IMR-90 (cell line): Measurements from ENCODE around the gene MIER1. TPM values are rescaled to one million over a fixed set of nuclear protein-coding genes. Genes with fewer than 3 reads are reported as not detected.
A peak's percentile ranks its signal among the peaks of the same experiment; 100 is the strongest.

Source experiments
- ATAC-seq: fragments of 200-7000 bp; cut with Tn5 transposase; 2 replicates; pipeline ENCODE4 v1.9.1; 2020; ENCODE audit warnings: low read depth, mild to moderate bottlenecking, moderate library complexity
- BruUV-seq: library from RNA; stranded (reverse); fragments of 400-500 nt; replicated peaks from 2 replicates; lab custom pipeline; 2021; lab: Mats Ljungman, UMichigan
- CTCF ChIA-PET: fragments of 300-600 bp; formaldehyde crosslinking; extraction: SDS; loops from one replicate; lab custom pipeline; 2021; ENCODE audit warnings: antibody characterized with exemption; lab: Yijun Ruan, JAX
- POLR2A ChIA-PET: fragments of 300-600 bp; sonication (Branson Sonifier 250); formaldehyde crosslinking; loops from one replicate; lab custom pipeline; 2022; ENCODE audit warnings: antibody characterized with exemption; ENCODE audit not compliant: unreplicated experiment; lab: Charles Lee
- DNase-seq: peaks from one replicate; pipeline ENCODE4 v3.0.0; 2013
- H2AFZ ChIP-seq: replicated peaks from 2 replicates; pipeline ENCODE3; 2013; ENCODE audit warnings: low read length, mild to moderate bottlenecking; ENCODE audit not compliant: poor library complexity
- H2AK5ac ChIP-seq: 2 replicates; pipeline ENCODE4 v1.6.1; 2013; ENCODE audit warnings: low read depth, low read length, inconsistent platforms
- H2AK9ac ChIP-seq: replicated peaks from 2 replicates; pipeline ENCODE3; 2013; ENCODE audit warnings: mild to moderate bottlenecking, low read depth, low read length, moderate library complexity; ENCODE audit not compliant: poor library complexity
- H2BK120ac ChIP-seq: 2 replicates; pipeline ENCODE4 v1.6.1; 2013; ENCODE audit warnings: low read depth, low read length, inconsistent platforms
- H2BK15ac ChIP-seq: 3 replicates; pipeline ENCODE4 v1.6.1; 2013; ENCODE audit warnings: low read depth, low read length, inconsistent platforms
- H2BK20ac ChIP-seq: 2 replicates; pipeline ENCODE4 v1.6.1; 2013; ENCODE audit warnings: low read depth, mild to moderate bottlenecking, inconsistent platforms, low read length, moderate library complexity
- H2BK5ac ChIP-seq: 2 replicates; pipeline ENCODE4 v1.6.1; 2013; ENCODE audit warnings: mild to moderate bottlenecking, low read depth, low read length, inconsistent platforms; ENCODE audit not compliant: poor library complexity, severe bottlenecking
- H3K14ac ChIP-seq: replicated peaks from 2 replicates; pipeline ENCODE4 v1.6.1; 2013; ENCODE audit warnings: low read depth, low read length, inconsistent platforms
- H3K18ac ChIP-seq: 2 replicates; pipeline ENCODE4 v1.6.1; 2013; ENCODE audit warnings: low read depth, low read length, control low read depth
- H3K23ac ChIP-seq: 2 replicates; pipeline ENCODE4 v1.6.1; 2013; ENCODE audit warnings: low read depth, low read length, inconsistent platforms
- H3K27ac ChIP-seq: 2 replicates; pipeline ENCODE4 v1.5.1; 2013; ENCODE audit warnings: mild to moderate bottlenecking, control low read depth, low read length; ENCODE audit not compliant: insufficient read depth
- H3K27me3 ChIP-seq: 2 replicates; pipeline ENCODE4 v1.6.1; 2013; ENCODE audit warnings: low read length; ENCODE audit not compliant: control insufficient read depth, insufficient read depth
- H3K36me3 ChIP-seq: 2 replicates; pipeline ENCODE4 v1.6.1; 2013; ENCODE audit warnings: low read length, mixed read lengths; ENCODE audit not compliant: control insufficient read depth, insufficient read depth
- H3K4ac ChIP-seq: 2 replicates; pipeline ENCODE4 v1.6.1; 2013; ENCODE audit warnings: low read depth, low read length, inconsistent platforms
- H3K4me1 ChIP-seq: 2 replicates; pipeline ENCODE4 v1.6.1; 2013; ENCODE audit warnings: low read length, mixed read lengths; ENCODE audit not compliant: control insufficient read depth, insufficient read depth
- H3K4me2 ChIP-seq: 2 replicates; pipeline ENCODE4 v1.6.1; 2013; ENCODE audit warnings: low read depth, mild to moderate bottlenecking, control low read depth, low read length, moderate library complexity
- H3K4me3 ChIP-seq: 2 replicates; pipeline ENCODE4 v1.5.1; 2013; ENCODE audit warnings: low read depth, mild to moderate bottlenecking, control low read depth, low read length, moderate library complexity; ENCODE audit not compliant: insufficient read depth
- H3K56ac ChIP-seq: 2 replicates; pipeline ENCODE4 v1.6.1; 2013; ENCODE audit warnings: low read length, inconsistent platforms; ENCODE audit not compliant: insufficient read depth; ENCODE audit errors: extremely low read depth
- H3K79me1 ChIP-seq, 2 experiments: 2 replicates each; pipeline ENCODE4 v1.6.1; 2013; ENCODE audit warnings: low read length in 2 of 2, inconsistent platforms in 1 of 2, low read depth in 1 of 2
- H3K9ac ChIP-seq: 2 replicates; pipeline ENCODE4 v1.6.1; 2013; ENCODE audit warnings: low read depth, low read length, control low read depth
- H3K9me1 ChIP-seq: 2 replicates; pipeline ENCODE4 v1.6.1; 2013; ENCODE audit warnings: low read length, inconsistent platforms; ENCODE audit not compliant: insufficient read depth
- H3K9me3 ChIP-seq: 2 replicates; pipeline ENCODE4 v1.6.1; 2013; ENCODE audit warnings: low read length; ENCODE audit not compliant: control insufficient read depth, insufficient read depth
- H4K20me1 ChIP-seq: 2 replicates; pipeline ENCODE4 v1.6.1; 2013; ENCODE audit warnings: low read length, inconsistent platforms; ENCODE audit not compliant: insufficient read depth
- H4K5ac ChIP-seq: 2 replicates; pipeline ENCODE4 v1.6.1; 2013; ENCODE audit warnings: mild to moderate bottlenecking, low read depth, low read length, control low read depth
- H4K8ac ChIP-seq, 2 experiments: 2 replicates each; pipeline ENCODE4 v1.6.1; 2013; ENCODE audit warnings: low read depth in 2 of 2, low read length in 2 of 2, control low read depth in 1 of 2, inconsistent platforms in 1 of 2
- H4K91ac ChIP-seq: 2 replicates; pipeline ENCODE4 v1.6.1; 2013; ENCODE audit warnings: low read depth, low read length, inconsistent platforms; ENCODE audit not compliant: insufficient read depth
- BHLHE40 ChIP-seq: fragments of 150-350 bp; IDR thresholded peaks from 2 replicates; pipeline ENCODE4 v1.6.1; 2016; ENCODE audit warnings: mild to moderate bottlenecking, low read depth, low read length
- CEBPB ChIP-seq: IDR thresholded peaks from 2 replicates; pipeline ENCODE4 v1.6.1; 2012; ENCODE audit warnings: low read depth, low read length, improper control_type of control experiment
- CHD1 ChIP-seq: IDR thresholded peaks from 2 replicates; pipeline ENCODE4 v1.6.1; 2012; ENCODE audit warnings: low read depth, low read length, improper control_type of control experiment
- FOS ChIP-seq: fragments of 150-350 bp; IDR thresholded peaks from 2 replicates; pipeline ENCODE4 v1.6.1; 2016; ENCODE audit warnings: low read depth, low read length
- MAFK ChIP-seq: IDR thresholded peaks from 2 replicates; pipeline ENCODE4 v1.6.1; 2012; ENCODE audit warnings: low read depth, low read length, improper control_type of control experiment
- MAZ ChIP-seq: IDR thresholded peaks from 2 replicates; pipeline ENCODE4 v1.6.1; 2012; ENCODE audit warnings: low read depth, mild to moderate bottlenecking, low read length, improper control_type of control experiment, moderate library complexity, borderline replicate concordance
- MXI1 ChIP-seq: IDR thresholded peaks from 2 replicates; pipeline ENCODE4 v1.6.1; 2012; ENCODE audit warnings: low read depth, mild to moderate bottlenecking, low read length, moderate library complexity, borderline replicate concordance
- NFE2L2 ChIP-seq: fragments of 150-350 bp; IDR thresholded peaks from 2 replicates; pipeline ENCODE4 v1.6.1; 2016; ENCODE audit warnings: low read depth, mild to moderate bottlenecking, low read length
- POLR2A ChIP-seq: IDR thresholded peaks from 2 replicates; pipeline ENCODE4 v1.6.1; 2012; ENCODE audit warnings: mild to moderate bottlenecking, low read depth, low read length
- RAD21 ChIP-seq: IDR thresholded peaks from 2 replicates; pipeline ENCODE4 v1.6.1; 2012; ENCODE audit warnings: low read length, improper control_type of control experiment
- RCOR1 ChIP-seq: IDR thresholded peaks from 2 replicates; pipeline ENCODE4 v1.6.1; 2012; ENCODE audit warnings: mild to moderate bottlenecking, low read length, improper control_type of control experiment; ENCODE audit not compliant: insufficient replicate concordance
- RFX5 ChIP-seq: IDR thresholded peaks from 2 replicates; pipeline ENCODE4 v1.8.0; 2012; ENCODE audit warnings: low read depth, mild to moderate bottlenecking, low read length, moderate library complexity
- SMC3 ChIP-seq: fragments of 150-350 bp; IDR thresholded peaks from 2 replicates; pipeline ENCODE4 v1.6.1; 2016; ENCODE audit warnings: low read depth, mild to moderate bottlenecking, antibody characterized with exemption, low read length, moderate library complexity
- WGBS, 2 experiments: methylation state at CpG; one replicate each; pipeline versions ENCODE4 v1.1.5 to v1.1.7; 2013; ENCODE audit warnings: missing lambda C conversion rate in 2 of 2; ENCODE audit not compliant: insufficient read length in 1 of 2; ENCODE audit errors: extremely low coverage in 2 of 2; 5-methylcytosine and 5-hydroxymethylcytosine counted together
- dilution Hi-C: fragments of 300-500 bp; cut with HindIII; formaldehyde crosslinking; loops from one replicate; pipeline ENCODE4 v1.14.3; 2018; ENCODE audit warnings: low sequenced_read_pairs; ENCODE audit not compliant: unreplicated experiment
- in situ Hi-C: fragments of 300-500 bp; cut with MboI; formaldehyde crosslinking; loops from 3 replicates; pipeline ENCODE4 v1.14.3; 2019; ENCODE audit warnings: low sequenced_read_pairs, inconsistent platforms, mixed read lengths
- intact Hi-C: fragments of 100-400 bp; cut with micrococcal nuclease; formaldehyde crosslinking; loops from 2 replicates; pipeline ENCODE4 v1.10.0; 2022
- polyA plus RNA-seq, 3 experiments: library from polyadenylated mRNA; depleted of rRNA; stranded (reverse); fragments of >200 nt; gene quantifications; 2 replicates each; pipeline ENCODE4 v1.2.3, GENCODE V29; 2012; ENCODE audit warnings: low replicate concordance in 1 of 3
- total RNA-seq: library from RNA; depleted of rRNA; stranded (reverse); fragments of >200 nt; gene quantifications from 2 replicates; pipeline ENCODE4 v1.2.3, GENCODE V29; 2012
- TF ChIP-seq, protein P1 (sequence below): fragments of 150-350 bp; IDR thresholded peaks from 2 replicates; pipeline ENCODE4 v1.6.1; 2016; ENCODE audit warnings: low read depth, mild to moderate bottlenecking, low read length, moderate library complexity, borderline replicate concordance
- TF ChIP-seq, protein P2 (sequence below): fragments of 150-350 bp; IDR thresholded peaks from 2 replicates; pipeline ENCODE4 v1.6.1; 2017; ENCODE audit warnings: mild to moderate bottlenecking, antibody characterized with exemption, low read length, low read depth
- TF ChIP-seq, protein P3 (sequence below): conservative IDR thresholded peaks from 2 replicates; pipeline ENCODE4 v1.5.1; 2012; ENCODE audit warnings: mild to moderate bottlenecking, low read depth, low read length, improper control_type of control experiment

Gene MIER1
- total and polyA plus RNA-seq, 2 of the 4 experiments (the other 2 are of a cell fraction): 5.0 to 11.5 TPM

- peak; percentile 32; the same call in 1 of the 2 replicates for ATAC-seq
- Histone ChIP-seq H4K20me1 (no peaks in the 10 kb centered on the region), H3K9me3 (no peaks in the 10 kb centered on the region), H3K9me1 (peaks cover 3% of the 10 kb centered on the region), H3K18ac (no peak overlapping the region), H3K9ac (no peak overlapping the region), H3K4me1 (no peaks in the 10 kb centered on the region), H4K5ac (no peak overlapping the region), H2BK5ac (peak overlapping the region; percentile 35), H4K91ac (no peak overlapping the region), H2BK20ac (no peak overlapping the region), H3K4me3 (no peak overlapping the region), H4K8ac (no peak overlapping the region), H2BK15ac (no peak overlapping the region), H2AFZ (no peak overlapping the region), H2BK120ac (no peak overlapping the region), H3K4ac (no peak overlapping the region), H3K4me2 (no peak overlapping the region), H3K14ac (no peak overlapping the region), H2AK9ac (no peak overlapping the region), H2AK5ac (no peak overlapping the region), H3K23ac (no peak overlapping the region), H3K36me3 (peaks cover 19% of the 10 kb centered on the region), H3K79me1 (peaks cover 16 to 45% of the 10 kb centered on the region in 2 experiments), H3K27me3 (no peaks in the 10 kb centered on the region), H3K56ac (no peak overlapping the region), H3K27ac (no peak overlapping the region)
- no peak for TF ChIP-seq CHD1
- no peak for TF ChIP-seq POLR2A
- no peak for TF ChIP-seq CEBPB
- no peak for TF ChIP-seq RCOR1
- no peak for TF ChIP-seq NFE2L2
- TF ChIP-seq, protein P1, sequence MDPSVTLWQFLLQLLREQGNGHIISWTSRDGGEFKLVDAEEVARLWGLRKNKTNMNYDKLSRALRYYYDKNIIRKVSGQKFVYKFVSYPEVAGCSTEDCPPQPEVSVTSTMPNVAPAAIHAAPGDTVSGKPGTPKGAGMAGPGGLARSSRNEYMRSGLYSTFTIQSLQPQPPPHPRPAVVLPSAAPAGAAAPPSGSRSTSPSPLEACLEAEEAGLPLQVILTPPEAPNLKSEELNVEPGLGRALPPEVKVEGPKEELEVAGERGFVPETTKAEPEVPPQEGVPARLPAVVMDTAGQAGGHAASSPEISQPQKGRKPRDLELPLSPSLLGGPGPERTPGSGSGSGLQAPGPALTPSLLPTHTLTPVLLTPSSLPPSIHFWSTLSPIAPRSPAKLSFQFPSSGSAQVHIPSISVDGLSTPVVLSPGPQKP: no peak
- no peak for TF ChIP-seq RAD21
- no peak for TF ChIP-seq MAZ
- TF ChIP-seq RFX5: no peak
- TF ChIP-seq MXI1: no peak
- TF ChIP-seq MAFK: no peak
- TF ChIP-seq, protein P2, sequence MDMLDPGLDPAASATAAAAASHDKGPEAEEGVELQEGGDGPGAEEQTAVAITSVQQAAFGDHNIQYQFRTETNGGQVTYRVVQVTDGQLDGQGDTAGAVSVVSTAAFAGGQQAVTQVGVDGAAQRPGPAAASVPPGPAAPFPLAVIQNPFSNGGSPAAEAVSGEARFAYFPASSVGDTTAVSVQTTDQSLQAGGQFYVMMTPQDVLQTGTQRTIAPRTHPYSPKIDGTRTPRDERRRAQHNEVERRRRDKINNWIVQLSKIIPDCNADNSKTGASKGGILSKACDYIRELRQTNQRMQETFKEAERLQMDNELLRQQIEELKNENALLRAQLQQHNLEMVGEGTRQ: no peak
- TF ChIP-seq, protein P3, sequence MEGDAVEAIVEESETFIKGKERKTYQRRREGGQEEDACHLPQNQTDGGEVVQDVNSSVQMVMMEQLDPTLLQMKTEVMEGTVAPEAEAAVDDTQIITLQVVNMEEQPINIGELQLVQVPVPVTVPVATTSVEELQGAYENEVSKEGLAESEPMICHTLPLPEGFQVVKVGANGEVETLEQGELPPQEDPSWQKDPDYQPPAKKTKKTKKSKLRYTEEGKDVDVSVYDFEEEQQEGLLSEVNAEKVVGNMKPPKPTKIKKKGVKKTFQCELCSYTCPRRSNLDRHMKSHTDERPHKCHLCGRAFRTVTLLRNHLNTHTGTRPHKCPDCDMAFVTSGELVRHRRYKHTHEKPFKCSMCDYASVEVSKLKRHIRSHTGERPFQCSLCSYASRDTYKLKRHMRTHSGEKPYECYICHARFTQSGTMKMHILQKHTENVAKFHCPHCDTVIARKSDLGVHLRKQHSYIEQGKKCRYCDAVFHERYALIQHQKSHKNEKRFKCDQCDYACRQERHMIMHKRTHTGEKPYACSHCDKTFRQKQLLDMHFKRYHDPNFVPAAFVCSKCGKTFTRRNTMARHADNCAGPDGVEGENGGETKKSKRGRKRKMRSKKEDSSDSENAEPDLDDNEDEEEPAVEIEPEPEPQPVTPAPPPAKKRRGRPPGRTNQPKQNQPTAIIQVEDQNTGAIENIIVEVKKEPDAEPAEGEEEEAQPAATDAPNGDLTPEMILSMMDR: no peak
- no peak for TF ChIP-seq SMC3
- no peak for TF ChIP-seq BHLHE40
- TF ChIP-seq FOS: no peak
- CTCF ChIA-PET: interaction anchor here (1.0 kb wide), 2 partner anchors 9 to 145 kb away, joined by 3 to 4 read pairs; no protein-coding TSS in a partner anchor
- WGBS, 2 experiments: no CpG with 5 or more reads among the region's 1 CpG
- no TSS peak for BruUV-seq
- in situ Hi-C loops: no loop called here
- POLR2A ChIA-PET: no interaction called here
- peak; percentile 13 for DNase-seq
- intact Hi-C loops: no loop called here
- dilution Hi-C loops: no loop called here
Observed at GRCh38 chr1:67004176-67004575, 79.4 kb downstream of the MIER1 start.
